Measurements from ENCODE around the gene LHX1. TPM values are rescaled to one million over a fixed set of nuclear protein-coding genes. Genes with fewer than 3 reads are reported as not detected.

Gene LHX1
- total RNA-seq, 4 donors from 2014 or later = not detected

GRCh38 chr17:36918211-36918691, 19.0 kb upstream of the LHX1 start:
- ATAC-seq = no peak
- Histone ChIP-seq H3K27ac (no peak overlapping the region), H3K9me3 (no peaks in the 10 kb centered on the region), H3K36me3 (no peaks in the 10 kb centered on the region), H3K4me3 (no peak overlapping the region), H3K27me3 (peaks cover 66% of the 10 kb centered on the region), H3K4me1 (no peaks in the 10 kb centered on the region)
- no peak for TF ChIP-seq POLR2A (IDR thresholded peaks at IDR 0.05)
- TF ChIP-seq EP300 (IDR thresholded peaks at IDR 0.05) = no peak
- no peak for TF ChIP-seq POLR2AphosphoS5 (IDR thresholded peaks at IDR 0.05)
- no peak for TF ChIP-seq CTCF (IDR thresholded peaks at IDR 0.05)
- 9 to 33% methylated on average over 1 to 2 of the region's 3 CpGs for WGBS, 2 donors (ENCODE audit: low coverage in 1 of 2)

- Histone ChIP-seq H3K36me3 (no peaks in the 10 kb centered on the region), H3K27ac (no peak overlapping the region), H3K27me3 (peaks cover 65% of the 10 kb centered on the region), H3K4me3 (no peak overlapping the region), H3K4me1 (no peaks in the 10 kb centered on the region), H3K9me3 (no peaks in the 10 kb centered on the region)
- TF ChIP-seq POLR2AphosphoS5 (IDR thresholded peaks at IDR 0.05) (no peak), POLR2A (IDR thresholded peaks at IDR 0.05) (no peak), EP300 (IDR thresholded peaks at IDR 0.05) (no peak), CTCF (IDR thresholded peaks at IDR 0.05) (no peak)
- ATAC-seq = no peak
- 72 to 77% methylated on average over 5 of the region's 7 CpGs for WGBS, 2 donors (ENCODE audit: low coverage in 1 of 2)
Measured at GRCh38 chr17:36919407-36919968, 17.8 kb upstream of the LHX1 start.

GRCh38 chr17:36920032-36921005, 17.0 kb upstream of the LHX1 start:
- H3K9me3 ChIP-seq = no peaks in the 10 kb centered on the region
- no peak overlapping the region for H3K4me3 ChIP-seq
- H3K4me1 ChIP-seq = no peaks in the 10 kb centered on the region
- 45 to 60% methylated on average over 6 to 9 of the region's 18 CpGs for WGBS, 2 donors (ENCODE audit: low coverage in 1 of 2)
- H3K27ac ChIP-seq = no peak overlapping the region
- no peaks in the 10 kb centered on the region for H3K36me3 ChIP-seq
- TF ChIP-seq POLR2AphosphoS5 (IDR thresholded peaks at IDR 0.05) = no peak
- no peak for TF ChIP-seq EP300 (IDR thresholded peaks at IDR 0.05)
- no peak for TF ChIP-seq CTCF (IDR thresholded peaks at IDR 0.05)
- TF ChIP-seq POLR2A (IDR thresholded peaks at IDR 0.05) = no peak
- peaks cover 72% of the 10 kb centered on the region for H3K27me3 ChIP-seq
- ATAC-seq = no peak

GRCh38 chr17:36921095-36921851, 16.0 kb upstream of the LHX1 start:
- Histone ChIP-seq H3K4me1 (no peaks in the 10 kb centered on the region), H3K9me3 (no peaks in the 10 kb centered on the region), H3K4me3 (no peak overlapping the region), H3K27ac (no peak overlapping the region), H3K27me3 (peaks cover 82% of the 10 kb centered on the region), H3K36me3 (no peaks in the 10 kb centered on the region)
- WGBS, 2 donors (ENCODE audit: low coverage in 1 of 2) = 38% methylated on average over 3 of the region's 7 CpGs; no CpG with 5 or more reads in 1 of the 2 donors
- TF ChIP-seq POLR2AphosphoS5 (IDR thresholded peaks at IDR 0.05) = no peak
- no peak for TF ChIP-seq POLR2A (IDR thresholded peaks at IDR 0.05)
- no peak for TF ChIP-seq CTCF (IDR thresholded peaks at IDR 0.05)
- TF ChIP-seq EP300 (IDR thresholded peaks at IDR 0.05) = no peak
- no peak for ATAC-seq
